Hematopoietic multipotent progenitor cell (in vitro differentiated cells): ENCODE data around the gene POU4F3. TPM values are rescaled to one million over a fixed set of nuclear protein-coding genes. Genes with fewer than 3 reads are reported as not detected.
"Not testable (repeated sequence)": the region's sequence is repeated elsewhere in the genome, so short reads cannot be mapped to it uniquely, and the experiment has no call there.

Source experiments
- DNase-seq, 3 donors: peaks; one replicate each; pipeline ENCODE4 v3.0.0-alpha.2; 2011 to 2015; ENCODE audit warnings: low read depth in 2 of 3, low spot score in 2 of 3
- total RNA-seq: library from RNA; depleted of rRNA; stranded (reverse); fragments of >200 nt; gene quantifications from one replicate; pipeline ENCODE4 v1.2.3, GENCODE V29; 2012

The POU4F3 gene, protein sequence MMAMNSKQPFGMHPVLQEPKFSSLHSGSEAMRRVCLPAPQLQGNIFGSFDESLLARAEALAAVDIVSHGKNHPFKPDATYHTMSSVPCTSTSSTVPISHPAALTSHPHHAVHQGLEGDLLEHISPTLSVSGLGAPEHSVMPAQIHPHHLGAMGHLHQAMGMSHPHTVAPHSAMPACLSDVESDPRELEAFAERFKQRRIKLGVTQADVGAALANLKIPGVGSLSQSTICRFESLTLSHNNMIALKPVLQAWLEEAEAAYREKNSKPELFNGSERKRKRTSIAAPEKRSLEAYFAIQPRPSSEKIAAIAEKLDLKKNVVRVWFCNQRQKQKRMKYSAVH
- total RNA-seq, result under 0.01 TPM

DNA sequence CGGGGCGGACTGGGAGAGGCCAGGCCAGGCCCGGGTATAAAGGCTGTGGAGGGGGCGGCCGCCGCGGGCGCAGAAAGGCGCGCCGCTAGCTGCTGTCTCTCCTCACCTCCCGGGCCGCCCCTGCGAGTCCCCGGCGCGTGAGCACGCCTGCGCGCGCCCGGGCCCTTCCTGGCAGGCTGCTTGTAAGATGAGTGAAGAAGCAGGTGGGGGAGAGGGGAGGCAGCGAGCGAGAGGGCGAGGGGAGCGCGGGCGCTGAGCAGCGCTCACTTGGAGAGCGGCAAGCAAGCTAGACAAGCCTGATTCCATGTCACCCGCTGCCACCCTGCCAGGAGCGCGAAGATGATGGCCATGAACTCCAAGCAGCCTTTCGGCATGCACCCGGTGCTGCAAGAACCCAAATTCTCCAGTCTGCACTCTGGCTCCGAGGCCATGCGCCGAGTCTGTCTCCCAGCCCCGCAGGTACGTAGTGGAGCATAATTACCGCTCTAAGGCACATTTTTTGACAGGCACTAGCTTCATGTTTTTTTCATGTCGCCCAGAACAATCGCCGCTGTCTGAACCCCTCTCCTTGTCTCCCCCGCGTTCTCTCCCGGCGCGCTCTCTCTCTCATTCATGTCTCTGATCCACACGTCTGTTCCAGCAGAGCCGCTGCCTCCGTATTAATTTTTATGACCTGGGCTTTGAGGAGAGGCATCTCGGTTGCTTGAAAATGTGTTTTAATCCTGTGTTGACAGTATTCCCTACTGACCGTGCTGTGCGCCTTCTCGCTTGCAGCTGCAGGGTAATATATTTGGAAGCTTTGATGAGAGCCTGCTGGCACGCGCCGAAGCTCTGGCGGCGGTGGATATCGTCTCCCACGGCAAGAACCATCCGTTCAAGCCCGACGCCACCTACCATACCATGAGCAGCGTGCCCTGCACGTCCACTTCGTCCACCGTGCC, at the start of gene POU4F3:
TSS of gene POU4F3 (plus strand) at position 66 of the 941 bp plus-strand sequence. CDS start at position 340, 274 bp downstream.
- DNase-seq, result no peak

DNA sequence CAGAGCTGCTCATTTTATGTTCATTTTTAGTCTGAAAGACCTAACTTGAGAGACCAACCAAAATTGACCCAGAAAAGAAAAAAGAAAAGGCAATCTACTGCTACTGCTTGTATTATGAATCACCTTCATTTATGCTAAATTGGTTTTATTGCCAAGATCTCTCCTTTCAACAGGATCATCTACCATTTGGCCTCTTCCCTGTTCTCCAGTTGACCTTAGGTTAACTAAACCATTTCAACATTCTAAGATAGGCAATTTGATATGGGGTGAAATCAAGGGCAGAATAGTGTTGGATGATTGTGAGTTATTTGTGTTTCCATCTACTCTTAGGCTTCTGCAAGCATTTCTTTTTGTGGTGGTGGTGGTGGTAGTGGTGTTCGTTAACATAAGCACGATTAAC, 48.3 kb upstream of the POU4F3 start:
- DNase-seq, result no peak

DNA sequence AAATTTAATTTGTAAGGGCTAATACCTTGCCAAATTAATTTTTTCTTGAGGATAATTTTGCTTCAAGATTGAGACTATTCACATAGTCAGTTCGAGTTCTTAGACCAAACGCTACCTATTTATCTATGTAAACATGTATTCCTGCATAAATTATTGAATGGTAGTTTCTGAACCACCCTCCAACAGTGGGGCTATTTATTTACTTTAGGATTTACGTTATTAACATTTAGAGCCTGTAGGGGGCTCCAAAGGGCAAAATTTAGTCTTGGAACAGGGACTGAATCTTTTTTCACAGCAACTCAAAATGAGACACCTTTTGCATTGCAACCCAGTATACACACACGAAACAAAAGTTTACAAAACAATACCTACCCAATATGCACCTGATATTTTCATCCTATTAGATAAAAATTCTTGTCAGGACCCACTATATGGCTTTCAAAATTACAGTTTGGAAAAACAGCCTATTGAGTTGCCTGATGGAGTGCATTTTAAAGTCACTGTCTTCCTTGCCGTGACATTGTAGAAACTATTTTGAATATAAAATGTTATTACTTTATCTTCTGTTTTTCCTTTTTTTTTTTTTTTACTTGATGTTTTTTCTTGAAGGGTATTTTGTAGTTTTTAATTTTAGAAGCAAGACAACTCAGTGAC, 47.1 kb upstream of the POU4F3 start:
- DNase-seq, result peak in 2 of 3 donors; percentile 53 to 78

DNA sequence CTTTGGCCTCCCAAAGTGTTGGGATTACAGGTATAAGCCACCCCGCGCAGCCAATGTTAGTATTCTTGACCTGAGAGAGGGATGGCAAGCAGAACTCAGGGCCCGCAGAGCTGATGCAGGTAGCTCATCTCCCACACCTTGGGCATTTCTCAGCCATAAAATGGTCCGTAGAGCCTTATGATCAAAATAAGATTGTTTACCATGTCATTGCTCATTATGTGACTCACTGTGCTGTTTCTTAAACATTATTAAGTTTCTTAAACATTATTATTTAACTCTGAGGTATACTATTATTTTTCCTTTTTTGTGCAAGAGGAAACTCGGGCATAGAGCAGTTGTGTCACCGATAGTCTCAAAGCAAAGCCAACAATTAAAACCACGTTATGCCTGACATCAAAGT, 42.4 kb upstream of the POU4F3 start:
- DNase-seq, result no peak

DNA sequence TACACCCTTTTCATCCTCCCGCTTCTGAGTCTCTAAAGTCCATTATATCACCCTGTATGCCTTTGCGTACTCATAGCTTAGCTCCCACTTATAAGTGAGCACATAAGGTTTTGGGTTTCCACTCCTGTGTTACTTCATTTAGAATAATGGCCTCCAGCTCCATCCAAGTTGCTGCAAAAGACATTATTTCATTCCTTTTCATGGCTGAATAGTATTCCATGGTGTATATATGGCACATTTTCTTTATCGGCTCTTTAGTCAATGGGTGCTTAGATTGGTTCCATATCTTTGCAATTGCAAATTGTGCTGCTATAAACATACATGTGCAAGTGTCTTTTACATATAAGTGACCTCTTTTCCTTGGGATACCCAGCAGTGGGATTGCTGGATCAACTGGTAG, 39.7 kb upstream of the POU4F3 start:
- DNase-seq, result not testable (repeated sequence)

DNA sequence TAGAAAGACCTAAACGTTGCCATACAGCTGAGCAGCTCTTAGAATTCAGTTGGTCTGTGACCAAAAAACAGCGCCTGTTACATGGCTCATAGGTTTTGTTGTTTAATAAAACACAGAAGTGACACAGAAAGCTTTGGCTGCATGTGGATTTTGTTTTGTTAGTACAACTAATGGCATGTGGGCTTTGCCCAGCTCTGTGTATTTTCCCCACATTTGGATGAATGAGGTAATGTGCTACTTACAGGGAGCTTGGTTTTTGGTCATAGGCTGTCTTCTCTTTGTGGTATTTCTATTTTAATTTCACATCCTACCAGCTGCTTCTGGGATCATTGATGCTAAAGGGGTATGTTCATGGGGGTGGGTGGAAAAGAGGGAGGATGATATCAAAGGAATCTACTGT, 37.0 kb upstream of the POU4F3 start:
- DNase-seq, result no peak

DNA sequence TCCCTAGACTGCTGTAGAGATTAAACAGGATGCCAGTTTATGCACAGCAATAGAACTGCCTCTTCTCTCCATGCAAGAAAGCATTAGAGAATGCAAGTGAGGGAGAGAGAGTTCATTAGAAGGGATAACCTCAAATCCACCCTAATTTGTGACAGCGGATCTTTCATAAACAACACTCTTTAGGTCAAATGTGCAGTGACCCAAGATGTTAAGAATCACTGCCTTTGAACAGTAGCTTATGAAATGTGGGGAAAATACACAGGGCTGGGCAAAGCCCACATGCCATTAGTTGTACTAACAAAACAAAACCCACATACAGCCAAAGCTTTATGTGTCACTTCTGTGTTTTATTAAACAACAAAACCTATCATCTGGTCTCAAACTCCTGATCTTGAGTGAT, 36.2 kb upstream of the POU4F3 start:
- DNase-seq, result no peak

DNA sequence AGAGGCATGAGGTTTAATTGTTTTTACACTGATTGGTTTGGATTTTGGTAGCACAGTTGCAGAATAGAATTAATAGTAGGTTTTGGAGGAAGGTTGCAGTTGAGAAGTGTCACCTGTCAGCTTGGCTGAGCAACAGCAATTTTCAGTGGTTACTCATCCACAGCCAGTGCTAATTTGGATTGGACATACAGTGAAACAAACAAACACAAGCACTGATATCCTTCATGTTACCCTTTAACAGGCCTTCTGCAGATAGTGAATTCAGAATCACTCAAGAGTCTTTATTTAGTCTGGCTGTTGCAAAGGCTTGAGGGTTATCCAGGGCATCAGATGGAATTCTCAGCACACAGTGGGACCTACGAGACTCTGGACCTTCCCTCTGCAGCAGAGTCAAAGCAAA, 31.8 kb upstream of the POU4F3 start:
- DNase-seq, result no peak

DNA sequence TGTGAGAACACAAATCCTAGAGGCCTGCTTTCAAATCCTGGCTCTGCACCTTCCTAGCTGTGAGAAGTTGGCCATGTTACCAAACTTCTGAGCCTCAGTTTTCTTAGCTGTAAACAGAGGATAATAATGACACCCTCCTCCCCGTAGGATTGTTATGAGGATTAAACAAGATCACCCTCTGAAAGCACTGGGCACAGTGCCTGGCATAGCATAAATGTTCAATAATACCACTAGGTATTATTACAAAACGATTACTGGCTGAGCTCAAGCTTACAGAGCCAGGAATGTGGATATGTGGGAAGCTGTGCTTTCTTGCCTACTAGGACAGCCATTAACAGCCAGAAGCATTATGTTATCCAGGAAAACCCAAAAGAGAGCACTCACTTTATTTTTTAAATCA, 30.8 kb upstream of the POU4F3 start:
- DNase-seq, result no peak

DNA sequence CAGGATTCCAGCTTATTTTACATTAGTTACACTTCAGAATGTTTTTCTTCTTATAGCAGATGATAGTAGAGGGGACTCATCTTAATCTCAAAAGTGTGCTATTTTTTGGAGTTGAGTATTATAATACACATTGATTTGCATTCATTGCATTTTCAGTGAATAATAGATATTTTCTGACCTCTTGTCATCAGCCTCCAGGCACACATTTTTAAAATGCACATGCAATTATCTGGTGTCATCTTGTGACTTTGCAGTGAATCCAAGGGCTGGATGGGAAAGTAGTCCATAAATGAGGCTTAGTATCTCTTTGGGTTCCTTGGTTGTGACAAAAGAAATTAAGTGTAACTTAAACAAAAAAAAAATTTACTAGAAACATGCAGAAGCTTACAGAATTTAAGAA, 28.1 kb upstream of the POU4F3 start:
- DNase-seq, result no peak

DNA sequence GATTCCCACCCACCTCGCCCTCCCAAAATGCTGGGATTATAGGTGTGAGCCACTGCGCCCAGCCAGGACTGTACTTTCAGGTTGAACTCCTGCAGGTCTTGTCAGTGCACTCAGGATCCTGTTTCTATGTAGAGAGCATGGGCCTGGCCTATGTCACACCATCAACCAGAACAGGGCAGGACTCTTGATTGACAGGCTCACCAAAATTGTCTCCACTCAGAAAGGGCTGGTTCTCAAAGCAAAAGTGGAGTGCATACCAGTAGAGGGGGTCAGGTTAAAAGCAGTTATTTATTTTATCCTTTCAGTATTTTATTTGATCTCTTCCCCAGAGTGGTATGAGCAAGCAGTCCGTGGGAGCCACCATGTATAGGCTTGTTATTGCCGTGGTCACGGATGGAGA, 27.4 kb upstream of the POU4F3 start:
- no peak for DNase-seq

DNA sequence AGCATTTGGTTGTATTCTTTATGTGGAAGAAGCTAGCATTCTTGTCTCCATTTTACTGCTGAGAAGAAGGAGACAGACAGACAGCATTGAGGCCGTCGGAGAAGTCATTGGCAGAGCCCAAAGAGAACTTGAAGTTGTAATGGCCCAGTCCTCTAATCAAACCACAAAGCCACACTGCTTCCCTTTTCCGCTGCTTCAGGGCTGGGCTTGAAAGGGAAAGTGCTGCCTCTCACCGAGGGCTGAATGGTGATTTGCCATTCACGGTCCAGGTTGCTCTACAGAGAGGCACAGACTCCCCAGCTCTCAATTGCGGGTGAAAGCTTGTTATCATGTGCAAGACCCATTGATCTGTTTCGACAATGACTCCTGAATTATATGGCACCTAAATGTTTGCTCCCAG, 25.6 kb upstream of the POU4F3 start:
- peak in 2 of 3 donors; percentile 64 to 85 for DNase-seq

DNA sequence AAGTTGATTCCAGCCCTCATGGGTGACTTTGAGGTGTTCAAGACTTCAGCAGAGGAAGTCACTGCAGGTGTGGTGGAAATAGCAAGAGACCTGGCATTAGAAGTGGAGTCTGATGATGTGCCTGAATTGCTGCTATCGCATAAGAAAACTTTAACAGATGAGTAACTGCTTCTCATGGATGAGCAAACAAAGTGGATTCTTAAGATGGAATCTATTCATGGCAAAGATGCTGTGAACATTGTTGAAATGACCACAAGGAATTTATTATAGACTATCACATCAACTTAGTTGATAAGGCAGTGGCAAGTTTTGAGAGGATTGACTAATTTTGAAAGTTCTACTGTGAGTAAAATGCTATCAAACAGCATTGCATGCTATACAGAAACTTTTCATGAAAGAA, 17.1 kb upstream of the POU4F3 start:
- DNase-seq, result no peak

DNA sequence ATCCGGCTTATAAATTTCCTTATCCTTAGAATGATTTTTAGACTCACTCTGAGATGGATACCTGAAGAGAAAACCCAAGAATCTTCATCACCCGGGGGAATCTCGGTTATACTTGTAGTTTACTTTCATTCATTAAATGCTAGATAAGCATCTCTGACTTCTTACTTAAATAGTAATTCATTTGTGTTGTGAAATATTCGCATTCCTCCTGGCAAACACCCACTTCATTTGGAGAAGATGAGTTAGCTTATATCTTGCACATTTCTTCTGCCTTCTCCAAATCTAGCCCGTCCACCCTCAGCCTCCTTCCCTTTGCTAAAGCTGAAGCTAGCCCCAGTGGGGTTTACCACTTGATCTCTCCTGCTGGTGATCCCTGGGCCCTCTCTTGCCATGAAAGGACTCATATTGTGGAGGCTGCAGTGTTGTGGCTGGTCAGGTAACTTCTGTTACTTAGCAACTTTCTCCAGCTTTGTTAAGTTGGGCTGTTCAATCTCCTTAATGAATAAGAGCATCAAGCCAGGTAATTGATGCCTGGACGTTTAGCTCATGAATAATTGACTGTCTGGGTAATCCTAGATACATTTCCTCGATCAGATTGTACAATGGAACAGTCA, 11.3 kb upstream of the POU4F3 start:
- no peak for DNase-seq

DNA sequence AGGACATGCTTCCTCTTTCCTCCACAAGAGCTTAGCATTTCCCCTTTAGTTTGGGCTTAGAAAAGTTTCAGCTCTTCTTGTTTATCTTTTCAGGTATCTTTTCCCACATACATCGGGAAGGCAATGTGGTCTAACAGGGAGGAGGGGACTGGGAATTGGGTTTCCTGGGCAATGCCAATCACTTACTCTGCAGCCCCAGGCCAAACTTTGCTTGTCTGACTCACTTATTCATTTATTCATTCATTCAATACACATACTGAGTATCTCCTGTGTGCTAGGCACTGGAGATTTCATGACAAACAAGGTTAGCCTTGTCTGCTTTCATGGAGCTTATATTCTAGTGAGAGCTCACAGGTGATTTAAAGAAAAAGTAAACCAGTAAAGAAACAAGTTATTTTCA, 10.7 kb upstream of the POU4F3 start:
- DNase-seq, result no peak

DNA sequence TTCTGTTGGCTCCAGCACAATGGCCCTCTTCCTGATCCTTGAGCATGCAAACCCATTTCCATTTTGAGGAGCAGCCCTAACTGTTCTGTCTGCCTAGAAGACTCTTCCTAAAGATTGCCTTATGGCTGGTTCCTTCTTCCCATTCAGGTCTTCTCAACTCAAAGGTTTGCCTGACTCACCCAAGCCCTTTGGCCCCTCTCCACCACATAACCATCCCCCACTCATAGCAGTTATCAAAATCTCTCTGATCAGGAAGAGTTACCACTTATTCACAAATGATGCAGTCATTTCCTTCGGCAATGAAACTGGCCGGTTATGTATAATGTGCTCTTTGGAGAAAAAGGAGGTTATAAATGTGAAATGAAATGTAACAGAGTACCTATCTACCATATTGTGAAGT, 8.9 kb upstream of the POU4F3 start:
- no peak for DNase-seq

DNA sequence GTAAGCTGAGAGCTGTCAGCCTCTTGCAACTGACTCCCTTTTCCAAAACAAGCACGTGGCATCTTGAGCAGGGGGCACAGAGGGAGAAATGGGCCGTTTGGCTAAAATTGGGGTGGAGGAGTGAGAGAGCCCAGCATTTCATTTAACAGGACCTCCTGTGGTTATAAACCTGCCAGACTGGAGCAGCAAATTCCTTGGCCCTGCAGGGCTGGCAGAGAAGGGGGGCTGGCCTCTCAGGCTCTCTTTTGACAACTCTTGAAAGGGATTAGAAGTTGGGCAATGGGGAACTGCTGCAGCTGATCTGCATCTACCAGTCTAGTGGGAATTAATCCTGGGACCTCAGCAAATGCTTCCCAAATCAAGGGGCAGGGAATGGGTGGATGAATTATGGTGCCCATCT, 7.2 kb upstream of the POU4F3 start:
- DNase-seq, result no peak

DNA sequence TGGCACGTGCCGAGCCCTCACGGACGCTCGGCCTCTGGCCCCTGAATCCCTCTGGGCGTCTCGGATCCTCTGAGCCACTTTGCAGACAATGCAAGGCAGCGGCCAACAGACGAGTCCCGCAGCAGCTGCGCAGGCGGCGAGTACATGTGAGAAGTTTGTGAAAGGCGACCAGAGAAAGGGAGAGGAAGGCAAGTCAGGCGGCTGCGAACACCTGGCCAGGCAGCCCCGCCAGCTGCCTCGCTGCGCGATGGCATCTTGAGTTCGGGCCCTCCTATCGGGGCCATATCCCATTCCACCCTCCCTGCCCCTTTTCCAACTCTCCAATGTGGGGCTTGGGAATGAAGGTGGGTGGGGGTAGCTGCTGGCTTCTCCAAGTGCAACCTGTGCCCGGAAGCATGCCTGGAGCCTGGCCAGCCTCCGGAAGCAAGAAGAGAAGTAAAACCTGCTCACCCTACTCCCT, 4.5 kb upstream of the POU4F3 start:
- no peak for DNase-seq

DNA sequence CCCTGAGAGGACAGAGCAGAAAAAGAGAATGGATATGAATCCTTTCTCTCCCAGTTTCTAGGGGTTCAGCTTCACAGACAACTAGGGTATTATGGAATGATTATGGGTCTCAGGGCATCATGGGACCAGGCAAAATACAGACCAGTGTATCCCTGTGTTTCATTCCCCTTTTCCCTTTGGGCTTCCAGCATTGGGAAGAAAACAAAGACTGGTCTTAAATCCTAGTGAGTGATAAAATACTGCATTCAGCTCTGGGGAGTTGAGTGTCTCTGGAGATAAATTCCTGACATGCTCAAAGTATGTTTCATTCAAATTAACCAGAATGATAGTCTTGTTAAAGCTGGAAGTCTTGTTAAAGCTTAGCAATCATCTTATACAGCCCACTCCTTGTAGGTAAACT, 2.4 kb upstream of the POU4F3 start:
- DNase-seq, result no peak

DNA sequence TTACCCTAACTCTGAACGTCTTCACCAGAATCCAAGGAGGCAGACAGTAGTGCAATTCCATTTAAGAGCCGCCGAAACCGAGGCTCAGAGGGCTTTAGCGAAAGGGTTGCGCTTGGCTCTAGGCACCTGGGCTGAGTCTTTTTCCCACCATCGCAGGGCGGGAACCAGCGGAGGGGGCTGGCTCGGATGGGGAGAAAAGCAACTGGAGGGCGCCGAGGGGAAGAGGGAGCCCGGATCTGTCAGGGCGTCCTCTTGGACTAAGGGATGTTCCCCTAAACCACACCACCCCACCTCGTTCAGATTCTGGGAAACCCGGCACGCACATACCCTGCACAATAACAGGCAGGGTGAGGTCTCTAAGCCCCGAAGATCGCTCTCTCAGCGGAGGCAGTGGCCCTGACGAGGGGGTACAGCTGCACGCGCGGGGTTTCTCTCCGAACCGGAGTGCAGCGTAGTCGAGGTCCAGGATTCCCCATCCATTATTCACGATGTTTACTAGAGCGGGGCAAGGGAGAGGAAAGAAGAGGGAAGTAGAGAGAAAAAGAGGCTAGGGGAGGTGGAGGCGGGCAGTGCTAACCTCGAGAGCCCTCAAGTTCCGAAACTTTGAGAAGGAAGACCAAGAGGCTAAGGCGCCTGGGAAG, 1.3 kb upstream of the POU4F3 start:
- DNase-seq, result no peak
